ENCODE data around the gene OTUB2. TPM values are rescaled to one million over a fixed set of nuclear protein-coding genes. Genes with fewer than 3 reads are reported as not detected.

Gene OTUB2
- polyA plus RNA-seq, 1 of the 3 experiments (the other 2 are of a cell fraction): 1.4 TPM

- Histone ChIP-seq H3K79me2 (ENCODE audit: insufficient read depth) (no peaks in the 10 kb centered on the region), H3K9ac (no peak overlapping the region), H3F3A (replicated peaks; ENCODE audit: insufficient read depth) (no peaks in the 10 kb centered on the region), H3K27me3 (ENCODE audit: insufficient read depth) (no peaks in the 10 kb centered on the region), H3K4me1 (ENCODE audit: control insufficient read depth in 1 of 2, insufficient read depth in 2 of 2, low read depth in 1 of 2, low read length in 1 of 2) (peaks cover 0 to 8% of the 10 kb centered on the region in 2 experiments; a peak in 1 of 4 replicates), H2AFZ (ENCODE audit: low read depth) (0 out of 2 replicates have a peak overlapping the region, but pooled peaks have one; percentile 32), H3K9me2 (no peaks in the 10 kb centered on the region), H3K9me3 (no peaks in the 10 kb centered on the region), H4K20me1 (ENCODE audit: insufficient read depth) (no peaks in the 10 kb centered on the region), H3K4me3 (ENCODE audit: low read depth in 2 of 2, low read length in 1 of 2) (peak overlapping the region; percentile 55 to 65; a peak in 2 of 4 replicates), H3K4me2 (no peak overlapping the region), H3K27ac (ENCODE audit: low read depth in 2 of 2, low read length in 1 of 2) (no peak overlapping the region; a peak in 1 of 4 replicates), H3K36me3 (replicated peaks in 1 of 2; ENCODE audit: control insufficient read depth in 1 of 2, insufficient read depth in 2 of 2, low read length in 1 of 2) (no peaks in the 10 kb centered on the region)
- DNase-seq: no peak
- no peak for TF ChIP-seq FOXM1 (IDR thresholded peaks at IDR 0.05; ENCODE audit: low read depth)
- no peak for TF ChIP-seq SMC3 (IDR thresholded peaks at IDR 0.05; ENCODE audit: low read depth, low read length)
- peak; percentile 12; the same call in 1 of the 2 replicates for TF ChIP-seq FOSL2 (IDR thresholded peaks at IDR 0.05; ENCODE audit: borderline replicate concordance, low read depth)
- POLR2A ChIA-PET: no interaction called here
- WGBS (ENCODE audit: low lambda C conversion rate): 51% methylated on average over 6 of the region's 6 CpGs
- CTCF ChIA-PET: interaction anchor here (0.7 to 1.5 kb wide), 6 partner anchors 9 to 111 kb away, joined by 3 to 8 read pairs (median 4); no protein-coding TSS in a partner anchor
Measured at GRCh38 chr14:94025720-94026119, 420 bp upstream of the OTUB2 start.

GRCh38 chr14:94026889-94027469 is 839 bp downstream of the OTUB2 start:
- no peak for TF ChIP-seq NFIC (IDR thresholded peaks at IDR 0.05; ENCODE audit: borderline replicate concordance)
- TF ChIP-seq RCOR1 (IDR thresholded peaks at IDR 0.05; ENCODE audit: low read length): no peak
- no peak for TF ChIP-seq CTCF (IDR thresholded peaks at IDR 0.05)
- Histone ChIP-seq H2AFZ (ENCODE audit: low read depth) (peak overlapping the region; percentile 84; the same call in 1 of the 2 replicates), H3K27ac (ENCODE audit: low read depth in 2 of 2, low read length in 1 of 2) (no peak overlapping the region), H3K79me2 (ENCODE audit: insufficient read depth) (no peaks in the 10 kb centered on the region), H3K4me2 (peak overlapping the region; percentile 85), H3F3A (replicated peaks; ENCODE audit: insufficient read depth) (no peaks in the 10 kb centered on the region), H3K4me3 (ENCODE audit: low read depth in 2 of 2, low read length in 1 of 2) (peak overlapping the region; percentile 55 to 65), H3K9me2 (no peaks in the 10 kb centered on the region), H3K9me3 (no peaks in the 10 kb centered on the region), H4K20me1 (ENCODE audit: insufficient read depth) (no peaks in the 10 kb centered on the region), H3K27me3 (ENCODE audit: insufficient read depth) (no peaks in the 10 kb centered on the region), H3K36me3 (replicated peaks in 1 of 2; ENCODE audit: control insufficient read depth in 1 of 2, insufficient read depth in 2 of 2, low read length in 1 of 2) (no peaks in the 10 kb centered on the region), H3K4me1 (ENCODE audit: control insufficient read depth in 1 of 2, insufficient read depth in 2 of 2, low read depth in 1 of 2, low read length in 1 of 2) (peaks cover 0 to 10% of the 10 kb centered on the region in 2 experiments; a peak in 1 of 4 replicates), H3K9ac (peak overlapping the region; percentile 69; the same call in 1 of the 2 replicates)
- no peak for DNase-seq
- CTCF ChIA-PET: interaction anchor here (1.3 to 3.9 kb wide), 6 partner anchors 10 to 110 kb away, joined by 4 to 23 read pairs (median 6); no protein-coding TSS in a partner anchor
- 64% methylated on average over 11 of the region's 17 CpGs for WGBS (ENCODE audit: low lambda C conversion rate)
- POLR2A ChIA-PET: no interaction called here
